Adipocyte (in vitro differentiated cells): ENCODE data around the gene PEAK1.
A peak's percentile ranks its signal among the peaks of the same experiment; 100 is the strongest.

ENCODE experiments used
- DNase-seq: peaks from one replicate; pipeline ENCODE4 v3.0.0-alpha.2; 2015; ENCODE audit warnings: low read depth
- H3K27me3 ChIP-seq: replicated peaks from 2 replicates; pipeline ENCODE4 v1.7.0; 2013; ENCODE audit warnings: mild to moderate bottlenecking, low read length, moderate library complexity; ENCODE audit not compliant: control insufficient read depth, insufficient read depth
- H3K36me3 ChIP-seq: 2 replicates; pipeline ENCODE4 v1.7.0; 2013; ENCODE audit warnings: low read length, mild to moderate bottlenecking, moderate library complexity; ENCODE audit not compliant: control insufficient read depth, insufficient read depth, severe bottlenecking
- H3K4me1 ChIP-seq: 2 replicates; pipeline ENCODE4 v1.7.0; 2013; ENCODE audit warnings: mild to moderate bottlenecking, low read length, moderate library complexity; ENCODE audit not compliant: control insufficient read depth, insufficient read depth
- H3K4me3 ChIP-seq: 2 replicates; pipeline ENCODE4 v1.7.0; 2013; ENCODE audit warnings: mild to moderate bottlenecking, low read length, moderate library complexity
- H3K9ac ChIP-seq: 2 replicates; pipeline ENCODE4 v1.7.0; 2013; ENCODE audit warnings: mild to moderate bottlenecking, low read length, moderate library complexity
- H3K9me3 ChIP-seq: 2 replicates; pipeline ENCODE4 v1.7.0; 2013; ENCODE audit warnings: mild to moderate bottlenecking, low read length, moderate library complexity; ENCODE audit not compliant: control insufficient read depth

Gene PEAK1

GRCh38 chr15:77143191-77143590 lies 276.7 kb downstream of the PEAK1 start:
- DNase-seq, result no peak
- H3K9me3 ChIP-seq, result peaks cover 19% of the 10 kb centered on the region
- H3K36me3 ChIP-seq, result peaks cover 30% of the 10 kb centered on the region
- no peaks in the 10 kb centered on the region for H3K27me3 ChIP-seq
- no peak overlapping the region for H3K4me3 ChIP-seq
- H3K9ac ChIP-seq, result peak overlapping the region; percentile 71
- H3K4me1 ChIP-seq, result peaks cover 51% of the 10 kb centered on the region

DNA sequence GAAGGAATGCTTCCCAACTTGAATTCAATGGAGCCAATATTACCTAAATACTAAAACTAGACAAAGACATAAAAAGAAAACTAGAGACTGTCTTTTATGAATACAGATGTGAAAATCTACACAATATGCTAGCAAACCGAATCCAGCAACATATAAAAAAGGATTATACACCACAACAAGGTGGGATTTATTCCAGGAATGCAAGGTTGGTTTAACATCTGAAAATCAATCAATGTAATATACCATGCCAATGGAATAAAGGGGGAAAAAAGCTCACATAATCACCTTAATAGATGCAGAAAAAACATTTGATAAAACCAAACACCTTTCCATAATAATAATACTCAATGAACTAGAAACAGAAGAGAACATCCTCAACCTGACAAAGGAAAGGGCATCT lies 279.7 kb downstream of the PEAK1 start:
- Histone ChIP-seq H3K4me1 (peaks cover 22% of the 10 kb centered on the region), H3K4me3 (no peak overlapping the region), H3K36me3 (peaks cover 36% of the 10 kb centered on the region), H3K27me3 (no peaks in the 10 kb centered on the region), H3K9me3 (peaks cover 19% of the 10 kb centered on the region), H3K9ac (no peak overlapping the region)
- no peak for DNase-seq

- Histone ChIP-seq H3K9me3 (peaks cover 19% of the 10 kb centered on the region), H3K27me3 (no peaks in the 10 kb centered on the region), H3K36me3 (peaks cover 39% of the 10 kb centered on the region), H3K4me3 (no peak overlapping the region), H3K4me1 (peaks cover 15% of the 10 kb centered on the region), H3K9ac (no peak overlapping the region)
- DNase-seq, result no peak
Measured at GRCh38 chr15:77139312-77139711, 280.6 kb downstream of the PEAK1 start.

DNA sequence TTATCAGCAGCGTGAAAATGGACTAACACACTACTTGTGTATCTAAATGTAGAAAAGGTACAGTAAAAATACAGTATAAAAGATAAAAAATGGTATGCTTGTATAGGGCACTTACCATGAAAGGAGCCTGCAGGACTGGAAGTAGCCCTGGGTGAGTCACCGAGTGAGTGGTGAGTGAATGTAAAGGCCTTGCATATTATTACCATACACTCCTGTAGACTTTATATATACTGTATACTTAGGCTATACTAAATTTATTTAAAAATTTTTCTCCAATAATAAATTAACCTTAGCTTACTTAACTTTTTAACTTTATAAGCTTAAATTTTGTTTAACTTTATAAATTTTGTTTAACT lies 281.8 kb downstream of the PEAK1 start:
- DNase-seq, result no peak
- no peak overlapping the region for H3K9ac ChIP-seq
- H3K9me3 ChIP-seq, result peaks cover 19% of the 10 kb centered on the region
- no peak overlapping the region for H3K4me3 ChIP-seq
- peaks cover 3% of the 10 kb centered on the region for H3K4me1 ChIP-seq
- H3K27me3 ChIP-seq, result no peaks in the 10 kb centered on the region
- H3K36me3 ChIP-seq, result peaks cover 48% of the 10 kb centered on the region

DNA sequence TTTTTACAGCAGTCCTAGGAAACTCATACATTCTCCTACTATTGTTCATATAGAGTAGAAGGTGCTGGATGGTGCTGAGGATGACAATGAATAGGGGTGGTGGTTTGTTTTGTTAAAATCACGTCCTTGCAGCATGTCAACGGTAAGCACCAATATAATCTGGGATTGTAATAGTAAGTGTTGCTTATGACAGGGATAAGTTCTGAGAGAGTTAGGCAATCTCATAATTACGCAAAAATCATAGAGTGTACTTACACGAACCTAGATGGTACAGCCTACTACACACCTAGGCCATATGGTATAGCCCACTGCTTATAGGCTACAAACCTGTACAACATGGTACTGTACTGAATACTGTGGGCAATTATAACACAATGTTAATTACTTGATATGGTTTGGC lies 284.7 kb downstream of the PEAK1 start:
- H3K27me3 ChIP-seq, result no peaks in the 10 kb centered on the region
- H3K4me1 ChIP-seq, result no peaks in the 10 kb centered on the region

DNA sequence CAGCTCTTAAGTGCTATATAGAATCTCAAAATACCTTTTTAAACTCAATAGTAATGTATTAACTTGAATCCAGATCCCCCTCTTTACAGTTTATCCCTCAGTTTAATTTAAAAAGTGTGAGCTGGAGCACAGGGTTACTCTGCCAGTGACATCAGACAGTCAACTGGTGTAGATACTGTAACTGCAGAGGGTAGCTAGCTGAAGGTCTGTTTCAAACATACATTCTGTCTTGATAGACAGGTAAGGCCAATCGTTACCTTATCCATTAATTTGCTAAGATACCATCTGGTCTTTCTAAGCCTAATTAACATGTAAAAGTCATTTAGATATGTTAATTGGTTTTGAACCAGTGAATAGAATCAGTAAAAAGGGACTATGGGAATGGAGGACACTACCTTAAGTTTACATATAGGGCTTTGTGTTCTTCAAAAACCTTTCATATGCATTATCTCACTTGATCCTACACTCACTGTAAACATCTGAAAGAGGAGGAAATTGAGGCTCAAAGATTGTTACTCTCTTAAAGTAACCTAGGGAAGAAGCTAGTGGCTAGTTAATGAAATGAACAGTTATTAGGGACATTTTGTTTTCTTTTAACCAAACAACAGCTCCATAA lies 289.5 kb downstream of the PEAK1 start:
- Histone ChIP-seq H3K4me3 (no peak overlapping the region), H3K36me3 (peaks cover 44% of the 10 kb centered on the region), H3K9ac (no peak overlapping the region), H3K27me3 (no peaks in the 10 kb centered on the region), H3K4me1 (no peaks in the 10 kb centered on the region), H3K9me3 (no peaks in the 10 kb centered on the region)
- no peak for DNase-seq

More for the DNA sequence above, 284.7 kb downstream of the PEAK1 start:
- H3K36me3 ChIP-seq, result peaks cover 39% of the 10 kb centered on the region
- peaks cover 5% of the 10 kb centered on the region for H3K9me3 ChIP-seq
- H3K4me3 ChIP-seq, result no peak overlapping the region
- DNase-seq, result no peak
- no peak overlapping the region for H3K9ac ChIP-seq

GRCh38 chr15:77127626-77128025 lies 292.3 kb downstream of the PEAK1 start:
- H3K9me3 ChIP-seq, result no peaks in the 10 kb centered on the region
- no peak for DNase-seq
- H3K4me1 ChIP-seq, result no peaks in the 10 kb centered on the region
- H3K9ac ChIP-seq, result no peak overlapping the region
- no peaks in the 10 kb centered on the region for H3K27me3 ChIP-seq
- no peak overlapping the region for H3K4me3 ChIP-seq
- peaks cover 27% of the 10 kb centered on the region for H3K36me3 ChIP-seq

DNA sequence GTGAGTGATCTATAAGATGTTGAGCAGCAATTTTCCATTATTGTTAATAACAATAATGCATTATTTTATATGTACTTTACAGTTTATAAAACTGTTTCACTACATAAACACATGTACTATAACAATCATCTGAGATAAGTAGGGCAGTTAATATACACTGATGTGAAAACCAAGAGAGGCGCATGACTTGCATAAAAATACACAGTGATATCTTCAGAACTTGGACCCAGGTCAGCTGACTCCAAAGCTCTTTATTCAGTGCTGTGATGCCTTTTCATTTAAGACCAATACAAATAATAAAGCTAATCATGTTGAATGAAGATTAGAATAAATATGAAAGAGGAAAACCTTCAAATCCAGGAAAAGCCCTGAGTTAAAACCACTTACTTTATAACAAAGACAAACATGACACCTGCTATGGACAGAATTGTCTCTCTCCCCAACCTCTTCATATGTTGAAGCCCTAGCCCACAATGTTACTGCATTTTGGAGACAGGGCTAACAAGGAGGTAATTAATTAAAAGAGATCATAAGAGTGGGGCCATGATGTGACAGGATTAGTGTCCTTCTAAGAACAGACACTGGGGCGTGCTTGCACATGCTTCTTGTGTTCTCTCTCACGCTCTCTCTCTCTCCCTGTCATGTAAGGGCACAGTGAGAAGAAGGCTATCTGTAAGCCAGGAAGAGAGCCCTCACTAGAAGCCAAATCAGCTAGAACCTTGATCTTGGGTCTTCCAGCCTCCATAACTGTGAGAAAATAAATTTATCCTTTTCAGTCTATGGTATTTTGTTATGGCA lies 293.2 kb downstream of the PEAK1 start:
- no peaks in the 10 kb centered on the region for H3K4me1 ChIP-seq
- DNase-seq, result no peak
- H3K36me3 ChIP-seq, result peaks cover 26% of the 10 kb centered on the region
- no peaks in the 10 kb centered on the region for H3K27me3 ChIP-seq
- no peak overlapping the region for H3K4me3 ChIP-seq
- no peak overlapping the region for H3K9ac ChIP-seq
- no peaks in the 10 kb centered on the region for H3K9me3 ChIP-seq

- Histone ChIP-seq H3K4me3 (no peak overlapping the region), H3K4me1 (peaks cover 13% of the 10 kb centered on the region), H3K36me3 (peaks cover 13% of the 10 kb centered on the region), H3K27me3 (no peaks in the 10 kb centered on the region), H3K9me3 (no peaks in the 10 kb centered on the region), H3K9ac (no peak overlapping the region)
- DNase-seq, result no peak
Measured at GRCh38 chr15:77123854-77124253, 296.1 kb downstream of the PEAK1 start.

- H3K4me3 ChIP-seq, result no peak overlapping the region
- no peak for DNase-seq
- peaks cover 7% of the 10 kb centered on the region for H3K36me3 ChIP-seq
- no peaks in the 10 kb centered on the region for H3K9me3 ChIP-seq
- no peaks in the 10 kb centered on the region for H3K27me3 ChIP-seq
- H3K9ac ChIP-seq, result no peak overlapping the region
- peaks cover 24% of the 10 kb centered on the region for H3K4me1 ChIP-seq
Measured at GRCh38 chr15:77122576-77122975, 297.3 kb downstream of the PEAK1 start.

- H3K36me3 ChIP-seq, result no peaks in the 10 kb centered on the region
- no peak for DNase-seq
Measured at GRCh38 chr15:77121599-77121998, 298.3 kb downstream of the PEAK1 start.

More at GRCh38 chr15:77121599-77121998, 298.3 kb downstream of the PEAK1 start:
- H3K9me3 ChIP-seq, result no peaks in the 10 kb centered on the region
- no peaks in the 10 kb centered on the region for H3K27me3 ChIP-seq
- no peak overlapping the region for H3K9ac ChIP-seq
- peaks cover 24% of the 10 kb centered on the region for H3K4me1 ChIP-seq
- H3K4me3 ChIP-seq, result no peak overlapping the region
